ENCODE results near the gene AKR1C1. TPM values are rescaled to one million over a fixed set of nuclear protein-coding genes. Genes with fewer than 3 reads are reported as not detected.

The AKR1C1 gene
- total and polyA plus RNA-seq, 2 of the 13 experiments (the other 11 are each of a cell fraction or from before 2014, with no cell fraction given): 948 to 2,238 TPM

DNA sequence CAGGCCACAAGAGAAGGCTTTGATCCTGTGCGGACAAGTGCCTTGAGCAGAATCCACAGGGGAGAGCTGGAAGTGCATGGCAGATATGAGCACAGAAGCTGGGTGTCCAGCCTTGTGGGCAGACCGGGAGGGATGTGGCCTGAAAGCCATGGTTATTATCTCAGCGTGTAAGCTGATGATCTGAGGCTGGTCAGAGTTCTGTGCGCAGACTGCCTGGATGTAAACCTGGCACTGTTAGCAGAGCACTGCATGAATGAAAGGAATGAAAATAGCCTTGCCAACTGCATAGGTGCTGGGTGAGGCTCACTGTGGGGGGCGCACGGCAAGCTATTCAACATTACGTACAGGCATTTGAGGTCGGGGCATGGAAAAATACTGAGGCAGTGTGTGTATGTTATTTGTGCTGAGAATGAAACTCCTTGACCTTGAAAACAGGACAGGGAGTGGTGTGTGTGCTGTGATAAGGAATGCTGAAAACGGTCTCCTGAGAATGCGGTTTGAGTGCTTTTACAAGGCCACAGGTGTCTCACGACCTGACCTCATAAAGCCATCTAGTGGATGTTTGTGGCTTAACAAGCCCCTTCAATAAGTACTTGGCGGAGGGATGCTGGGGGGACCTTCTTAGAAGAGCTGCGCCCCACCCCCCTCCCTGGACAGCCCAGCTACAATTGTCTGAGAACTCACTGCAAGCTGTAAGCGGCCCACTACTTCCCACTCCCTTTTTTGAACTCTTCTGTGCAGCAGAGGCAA lies 18.7 kb downstream of the AKR1C1 start (continued):
- TF ChIP-seq, protein P1, sequence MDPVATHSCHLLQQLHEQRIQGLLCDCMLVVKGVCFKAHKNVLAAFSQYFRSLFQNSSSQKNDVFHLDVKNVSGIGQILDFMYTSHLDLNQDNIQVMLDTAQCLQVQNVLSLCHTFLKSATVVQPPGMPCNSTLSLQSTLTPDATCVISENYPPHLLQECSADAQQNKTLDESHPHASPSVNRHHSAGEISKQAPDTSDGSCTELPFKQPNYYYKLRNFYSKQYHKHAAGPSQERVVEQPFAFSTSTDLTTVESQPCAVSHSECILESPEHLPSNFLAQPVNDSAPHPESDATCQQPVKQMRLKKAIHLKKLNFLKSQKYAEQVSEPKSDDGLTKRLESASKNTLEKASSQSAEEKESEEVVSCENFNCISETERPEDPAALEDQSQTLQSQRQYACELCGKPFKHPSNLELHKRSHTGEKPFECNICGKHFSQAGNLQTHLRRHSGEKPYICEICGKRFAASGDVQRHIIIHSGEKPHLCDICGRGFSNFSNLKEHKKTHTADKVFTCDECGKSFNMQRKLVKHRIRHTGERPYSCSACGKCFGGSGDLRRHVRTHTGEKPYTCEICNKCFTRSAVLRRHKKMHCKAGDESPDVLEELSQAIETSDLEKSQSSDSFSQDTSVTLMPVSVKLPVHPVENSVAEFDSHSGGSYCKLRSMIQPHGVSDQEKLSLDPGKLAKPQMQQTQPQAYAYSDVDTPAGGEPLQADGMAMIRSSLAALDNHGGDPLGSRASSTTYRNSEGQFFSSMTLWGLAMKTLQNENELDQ (CRISPR knock-in tag; IDR thresholded peaks at IDR 0.05; ENCODE audit: borderline replicate concordance): no peak
- peak; percentile 54 for TF ChIP-seq MEF2D (CRISPR knock-in tag; IDR thresholded peaks at IDR 0.05)
- no peak for TF ChIP-seq ZNF891 (CRISPR knock-in tag; IDR thresholded peaks at IDR 0.05)
- TF ChIP-seq, protein P2, sequence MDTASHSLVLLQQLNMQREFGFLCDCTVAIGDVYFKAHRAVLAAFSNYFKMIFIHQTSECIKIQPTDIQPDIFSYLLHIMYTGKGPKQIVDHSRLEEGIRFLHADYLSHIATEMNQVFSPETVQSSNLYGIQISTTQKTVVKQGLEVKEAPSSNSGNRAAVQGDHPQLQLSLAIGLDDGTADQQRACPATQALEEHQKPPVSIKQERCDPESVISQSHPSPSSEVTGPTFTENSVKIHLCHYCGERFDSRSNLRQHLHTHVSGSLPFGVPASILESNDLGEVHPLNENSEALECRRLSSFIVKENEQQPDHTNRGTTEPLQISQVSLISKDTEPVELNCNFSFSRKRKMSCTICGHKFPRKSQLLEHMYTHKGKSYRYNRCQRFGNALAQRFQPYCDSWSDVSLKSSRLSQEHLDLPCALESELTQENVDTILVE (CRISPR knock-in tag; IDR thresholded peaks at IDR 0.05): peak; percentile 28; the same call in 1 of the 2 replicates
- no peak for TF ChIP-seq ZNF451 (CRISPR knock-in tag; IDR thresholded peaks at IDR 0.05)
- no peak for TF ChIP-seq ZSCAN20 (CRISPR knock-in tag; IDR thresholded peaks at IDR 0.05; ENCODE audit: borderline replicate concordance)
- TF ChIP-seq IRX3 (CRISPR knock-in tag; IDR thresholded peaks at IDR 0.05; ENCODE audit: borderline replicate concordance, low read depth): peak; percentile 46; the same call in 1 of the 2 replicates
- 0 out of 2 replicates have a peak, but pooled peaks have one; percentile 13 for TF ChIP-seq PITX1 (CRISPR knock-in tag; IDR thresholded peaks at IDR 0.05)
- peak; percentile 61 for TF ChIP-seq U2AF1 (optimal IDR thresholded peaks at IDR 0.05; ENCODE audit: low read depth, low read length)
- no peak for TF ChIP-seq ZNF30 (CRISPR knock-in tag; IDR thresholded peaks at IDR 0.05)
- TF ChIP-seq, protein P3, sequence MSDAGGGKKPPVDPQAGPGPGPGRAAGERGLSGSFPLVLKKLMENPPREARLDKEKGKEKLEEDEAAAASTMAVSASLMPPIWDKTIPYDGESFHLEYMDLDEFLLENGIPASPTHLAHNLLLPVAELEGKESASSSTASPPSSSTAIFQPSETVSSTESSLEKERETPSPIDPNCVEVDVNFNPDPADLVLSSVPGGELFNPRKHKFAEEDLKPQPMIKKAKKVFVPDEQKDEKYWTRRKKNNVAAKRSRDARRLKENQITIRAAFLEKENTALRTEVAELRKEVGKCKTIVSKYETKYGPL (CRISPR knock-in tag; IDR thresholded peaks at IDR 0.05): no peak; the same call in 1 of the 2 replicates
- TF ChIP-seq ELF4 (CRISPR knock-in tag; IDR thresholded peaks at IDR 0.05; ENCODE audit: borderline replicate concordance): no peak
- TF ChIP-seq, protein P4, sequence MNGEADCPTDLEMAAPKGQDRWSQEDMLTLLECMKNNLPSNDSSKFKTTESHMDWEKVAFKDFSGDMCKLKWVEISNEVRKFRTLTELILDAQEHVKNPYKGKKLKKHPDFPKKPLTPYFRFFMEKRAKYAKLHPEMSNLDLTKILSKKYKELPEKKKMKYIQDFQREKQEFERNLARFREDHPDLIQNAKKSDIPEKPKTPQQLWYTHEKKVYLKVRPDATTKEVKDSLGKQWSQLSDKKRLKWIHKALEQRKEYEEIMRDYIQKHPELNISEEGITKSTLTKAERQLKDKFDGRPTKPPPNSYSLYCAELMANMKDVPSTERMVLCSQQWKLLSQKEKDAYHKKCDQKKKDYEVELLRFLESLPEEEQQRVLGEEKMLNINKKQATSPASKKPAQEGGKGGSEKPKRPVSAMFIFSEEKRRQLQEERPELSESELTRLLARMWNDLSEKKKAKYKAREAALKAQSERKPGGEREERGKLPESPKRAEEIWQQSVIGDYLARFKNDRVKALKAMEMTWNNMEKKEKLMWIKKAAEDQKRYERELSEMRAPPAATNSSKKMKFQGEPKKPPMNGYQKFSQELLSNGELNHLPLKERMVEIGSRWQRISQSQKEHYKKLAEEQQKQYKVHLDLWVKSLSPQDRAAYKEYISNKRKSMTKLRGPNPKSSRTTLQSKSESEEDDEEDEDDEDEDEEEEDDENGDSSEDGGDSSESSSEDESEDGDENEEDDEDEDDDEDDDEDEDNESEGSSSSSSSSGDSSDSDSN (CRISPR knock-in tag; IDR thresholded peaks at IDR 0.05): peak; percentile 21; the same call in 1 of the 2 replicates
- TF ChIP-seq, protein P5, sequence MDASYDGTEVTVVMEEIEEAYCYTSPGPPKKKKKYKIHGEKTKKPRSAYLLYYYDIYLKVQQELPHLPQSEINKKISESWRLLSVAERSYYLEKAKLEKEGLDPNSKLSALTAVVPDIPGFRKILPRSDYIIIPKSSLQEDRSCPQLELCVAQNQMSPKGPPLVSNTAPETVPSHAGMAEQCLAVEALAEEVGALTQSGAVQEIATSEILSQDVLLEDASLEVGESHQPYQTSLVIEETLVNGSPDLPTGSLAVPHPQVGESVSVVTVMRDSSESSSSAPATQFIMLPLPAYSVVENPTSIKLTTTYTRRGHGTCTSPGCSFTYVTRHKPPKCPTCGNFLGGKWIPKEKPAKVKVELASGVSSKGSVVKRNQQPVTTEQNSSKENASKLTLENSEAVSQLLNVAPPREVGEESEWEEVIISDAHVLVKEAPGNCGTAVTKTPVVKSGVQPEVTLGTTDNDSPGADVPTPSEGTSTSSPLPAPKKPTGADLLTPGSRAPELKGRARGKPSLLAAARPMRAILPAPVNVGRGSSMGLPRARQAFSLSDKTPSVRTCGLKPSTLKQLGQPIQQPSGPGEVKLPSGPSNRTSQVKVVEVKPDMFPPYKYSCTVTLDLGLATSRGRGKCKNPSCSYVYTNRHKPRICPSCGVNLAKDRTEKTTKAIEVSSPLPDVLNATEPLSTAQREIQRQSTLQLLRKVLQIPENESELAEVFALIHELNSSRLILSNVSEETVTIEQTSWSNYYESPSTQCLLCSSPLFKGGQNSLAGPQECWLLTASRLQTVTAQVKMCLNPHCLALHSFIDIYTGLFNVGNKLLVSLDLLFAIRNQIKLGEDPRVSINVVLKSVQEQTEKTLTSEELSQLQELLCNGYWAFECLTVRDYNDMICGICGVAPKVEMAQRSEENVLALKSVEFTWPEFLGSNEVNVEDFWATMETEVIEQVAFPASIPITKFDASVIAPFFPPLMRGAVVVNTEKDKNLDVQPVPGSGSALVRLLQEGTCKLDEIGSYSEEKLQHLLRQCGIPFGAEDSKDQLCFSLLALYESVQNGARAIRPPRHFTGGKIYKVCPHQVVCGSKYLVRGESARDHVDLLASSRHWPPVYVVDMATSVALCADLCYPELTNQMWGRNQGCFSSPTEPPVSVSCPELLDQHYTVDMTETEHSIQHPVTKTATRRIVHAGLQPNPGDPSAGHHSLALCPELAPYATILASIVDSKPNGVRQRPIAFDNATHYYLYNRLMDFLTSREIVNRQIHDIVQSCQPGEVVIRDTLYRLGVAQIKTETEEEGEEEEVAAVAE (CRISPR knock-in tag; IDR thresholded peaks at IDR 0.05; ENCODE audit: borderline replicate concordance): peak; percentile 85; the same call in 1 of the 2 replicates
- TF ChIP-seq, protein P6, sequence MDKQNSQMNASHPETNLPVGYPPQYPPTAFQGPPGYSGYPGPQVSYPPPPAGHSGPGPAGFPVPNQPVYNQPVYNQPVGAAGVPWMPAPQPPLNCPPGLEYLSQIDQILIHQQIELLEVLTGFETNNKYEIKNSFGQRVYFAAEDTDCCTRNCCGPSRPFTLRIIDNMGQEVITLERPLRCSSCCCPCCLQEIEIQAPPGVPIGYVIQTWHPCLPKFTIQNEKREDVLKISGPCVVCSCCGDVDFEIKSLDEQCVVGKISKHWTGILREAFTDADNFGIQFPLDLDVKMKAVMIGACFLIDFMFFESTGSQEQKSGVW (CRISPR knock-in tag; IDR thresholded peaks at IDR 0.05; ENCODE audit: borderline replicate concordance): no peak

All from HepG2 (cell line).